GM18873 (cell line): ENCODE data around the gene TFPI2.

ENCODE experiments used
- ATAC-seq: cut with Tn5 transposase; IDR thresholded peaks from one replicate; pipeline ENCODE4 v1.9.1; 2021; ENCODE audit warnings: mild to moderate bottlenecking, moderate library complexity, moderate number of reproducible peaks; ENCODE audit not compliant: unreplicated experiment, low FRiP score

The TFPI2 gene

DNA sequence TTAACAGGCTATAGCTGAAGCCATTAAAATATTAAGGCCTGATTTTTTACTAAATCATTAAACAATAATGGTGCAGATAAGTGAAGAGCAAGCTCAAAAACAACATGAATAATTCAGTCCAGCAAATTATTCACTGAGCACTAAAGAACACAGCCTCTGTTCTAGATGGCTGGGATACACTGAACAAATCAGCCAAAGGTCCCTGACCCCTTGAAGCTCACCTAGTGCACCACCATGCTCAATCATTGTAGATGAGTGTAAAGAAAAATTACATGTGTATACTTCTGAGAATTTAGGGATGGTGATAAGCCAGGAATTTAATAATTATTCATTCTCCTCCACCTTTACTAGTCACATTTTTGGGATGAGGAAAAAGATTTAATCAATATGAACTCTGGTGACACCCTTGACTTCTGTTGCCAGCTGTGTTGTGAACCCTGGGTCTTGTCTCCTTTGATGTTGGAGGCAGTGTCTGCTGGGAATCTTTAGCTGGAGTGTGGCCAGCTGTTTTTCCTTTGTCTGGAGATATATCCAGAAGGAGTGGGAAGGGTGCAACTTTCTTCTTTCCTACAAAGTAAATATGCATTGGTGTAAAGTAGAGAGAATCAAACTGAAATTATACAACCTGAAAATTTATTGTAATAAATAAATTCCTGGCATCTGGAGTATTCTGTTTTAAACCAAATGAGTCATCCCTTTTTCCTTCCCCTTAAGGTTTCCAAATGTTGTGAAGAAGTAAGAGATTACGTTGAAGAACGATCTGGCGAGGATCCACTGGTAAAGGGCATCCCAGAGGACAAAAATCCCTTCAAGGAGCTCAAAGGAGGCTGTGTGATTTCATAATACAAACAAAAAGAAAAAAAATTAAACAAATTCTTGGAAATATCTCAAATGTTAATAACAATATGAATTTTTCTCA lies 19.8 kb upstream of the TFPI2 start:
- no peak for ATAC-seq

- ATAC-seq: no peak
These were observed 15.7 kb upstream of the TFPI2 start, which contains the start of gene GNGT1 for GRCh38 chr7:93906267-93906666. GNGT1 (plus strand) TSS chr7:93906567; CDS start chr7:93906747, 180 bp downstream.

DNA sequence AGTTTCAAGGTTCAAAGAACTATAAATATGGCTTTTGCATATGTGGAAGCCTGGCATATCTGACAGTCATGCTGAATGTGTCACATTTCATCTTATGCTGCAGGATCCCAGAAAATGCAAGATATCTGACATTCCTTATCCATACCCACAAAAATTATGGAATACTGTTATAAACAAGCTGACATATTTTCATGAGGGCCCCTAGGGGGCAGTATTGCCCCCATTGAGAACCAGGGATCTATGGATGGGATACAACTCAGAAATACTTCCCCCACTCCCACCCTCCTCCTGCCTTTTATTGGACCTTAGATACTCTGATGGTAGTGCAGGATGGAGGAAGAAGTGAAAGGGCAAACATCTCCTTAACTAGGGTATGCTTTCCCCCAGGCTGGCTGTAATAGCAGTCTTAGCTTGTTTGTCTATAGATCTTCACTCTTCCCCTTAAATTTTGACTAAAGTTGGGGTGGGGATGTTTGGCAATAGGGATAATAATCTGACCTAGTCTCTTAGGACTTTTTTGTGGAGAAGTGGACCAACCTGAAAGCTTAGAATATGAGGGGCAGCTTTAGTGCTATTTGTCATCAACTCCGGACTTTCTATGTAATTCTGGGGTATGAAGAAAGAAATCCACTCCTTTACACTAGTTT lies 12.3 kb upstream of the TFPI2 start:
- ATAC-seq: no peak

DNA sequence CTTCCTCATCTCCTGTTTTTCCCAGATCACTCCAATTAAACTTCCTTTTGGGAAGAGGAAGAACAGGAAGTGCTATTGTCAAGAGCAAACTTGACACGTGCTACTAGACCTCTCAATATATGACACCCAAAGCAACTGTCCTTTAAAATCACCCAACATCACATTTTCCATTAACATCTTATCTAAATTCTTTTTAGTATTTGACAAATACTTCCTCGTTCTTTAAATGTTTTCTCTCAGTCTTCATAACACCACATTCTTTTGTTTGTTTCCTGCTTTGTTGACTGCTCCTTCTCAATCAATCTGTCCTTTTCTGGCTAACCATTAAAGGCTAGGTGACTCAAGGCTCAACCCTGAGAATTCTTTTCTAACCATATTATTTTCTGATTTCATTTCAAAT lies 7.1 kb upstream of the TFPI2 start:
- no peak for ATAC-seq

DNA sequence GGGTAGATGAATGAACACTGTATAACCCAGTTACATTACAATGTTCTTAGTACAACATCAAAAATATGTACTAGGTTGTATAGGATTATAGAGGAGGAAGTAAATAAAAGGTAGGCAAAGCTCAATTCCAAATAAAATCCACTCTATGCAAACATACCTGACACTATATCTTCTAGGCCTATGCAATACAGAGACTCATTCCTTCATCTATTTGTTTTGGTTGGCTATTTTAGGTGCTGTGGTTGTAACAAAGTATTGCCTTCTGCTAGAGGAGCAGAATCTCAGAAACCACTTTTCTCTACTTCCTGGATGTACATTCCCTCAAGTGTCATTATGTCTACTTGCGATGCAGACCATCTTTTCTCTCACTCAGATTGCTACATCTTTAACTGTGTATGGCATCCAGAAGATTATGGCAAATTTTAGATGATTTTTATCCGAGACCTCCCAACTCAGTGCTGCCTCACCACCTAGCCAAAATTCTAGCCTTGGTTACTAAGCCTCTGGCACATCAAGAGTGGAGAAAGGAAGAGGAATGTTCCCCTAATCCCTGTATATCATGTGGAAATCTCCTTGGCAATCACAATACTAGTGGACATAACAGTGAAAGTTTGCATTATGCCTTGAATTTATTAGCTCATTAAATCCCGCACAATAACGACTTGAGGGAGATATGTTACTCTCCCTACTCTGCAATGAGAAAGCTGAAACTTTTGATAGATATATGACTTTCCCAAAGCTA lies 5.5 kb upstream of the TFPI2 start:
- ATAC-seq: no peak

DNA sequence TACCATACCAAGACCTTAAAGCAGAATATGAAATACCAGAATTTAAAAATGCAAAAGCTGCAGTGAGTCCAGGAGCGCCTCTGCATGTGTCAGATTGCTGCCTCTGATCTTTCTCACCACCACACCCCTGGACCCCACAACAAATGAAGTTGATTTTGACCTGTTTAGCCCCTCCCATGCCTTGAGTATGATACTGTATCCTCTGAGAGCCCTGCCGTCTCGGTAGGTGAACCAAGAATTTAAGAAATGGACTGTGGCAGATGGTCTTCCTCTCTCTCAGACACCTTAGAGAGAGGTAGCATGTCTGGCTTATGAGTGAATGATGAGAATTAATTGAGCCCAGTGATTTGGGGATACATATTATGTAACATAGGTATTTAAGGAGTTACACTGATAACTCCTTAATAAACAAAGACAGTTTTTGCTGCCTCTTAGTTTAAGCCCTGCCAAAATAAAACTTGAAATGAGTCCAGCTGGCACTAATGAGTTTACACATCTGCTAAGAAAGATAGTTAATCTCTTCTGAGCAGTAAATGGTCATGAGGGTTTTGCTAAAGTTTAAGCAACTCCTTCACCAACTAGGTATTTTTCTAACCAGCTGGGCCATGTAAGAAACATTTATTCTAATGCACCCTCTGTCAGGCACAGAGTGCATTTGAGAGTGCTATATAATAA lies 4.5 kb upstream of the TFPI2 start:
- ATAC-seq: no peak

- ATAC-seq: no peak
These were observed 3.9 kb upstream of the TFPI2 start for GRCh38 chr7:93894426-93894825.

DNA sequence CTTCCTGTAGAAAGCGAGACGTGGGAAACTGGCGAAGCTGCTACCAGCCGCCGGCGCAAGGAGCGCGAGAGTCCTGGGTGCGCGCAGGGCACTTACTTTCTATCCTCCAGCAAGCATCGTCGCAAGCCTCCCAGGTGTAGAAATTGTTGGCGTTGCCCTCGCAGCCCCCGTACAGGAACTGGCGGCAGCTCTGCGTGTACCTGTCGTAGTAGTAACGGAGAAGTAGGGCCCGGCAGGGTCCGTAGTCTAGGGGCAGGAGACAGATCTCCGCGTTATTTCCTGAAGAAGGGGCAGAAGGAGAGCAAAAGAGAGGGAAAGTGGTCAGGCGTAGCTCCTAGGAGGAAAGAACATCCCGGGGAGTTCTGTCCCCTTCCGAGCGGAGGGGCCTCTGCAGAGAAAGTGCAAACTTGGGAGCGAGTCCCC lies 501 bp downstream of the TFPI2 start:
- ATAC-seq: no peak

DNA sequence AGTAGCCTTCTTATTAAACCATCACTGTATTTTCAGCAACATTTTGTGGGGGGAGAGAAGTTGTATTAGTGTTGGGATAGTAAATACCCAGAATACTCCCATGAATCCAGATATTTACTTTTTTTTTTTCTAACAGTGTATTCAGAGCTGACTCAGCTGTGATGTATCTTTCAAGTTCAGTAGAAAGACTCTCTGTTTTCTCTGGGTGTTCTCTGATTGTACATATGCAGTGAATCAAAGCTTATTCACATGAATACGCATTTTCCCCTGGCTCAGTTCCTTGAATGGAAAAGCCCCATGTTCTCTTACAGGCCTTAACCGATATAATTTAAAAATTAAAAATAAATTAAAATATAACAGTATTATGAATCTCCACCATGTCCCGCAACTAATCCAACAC lies 1.3 kb downstream of the TFPI2 start:
- no peak for ATAC-seq

DNA sequence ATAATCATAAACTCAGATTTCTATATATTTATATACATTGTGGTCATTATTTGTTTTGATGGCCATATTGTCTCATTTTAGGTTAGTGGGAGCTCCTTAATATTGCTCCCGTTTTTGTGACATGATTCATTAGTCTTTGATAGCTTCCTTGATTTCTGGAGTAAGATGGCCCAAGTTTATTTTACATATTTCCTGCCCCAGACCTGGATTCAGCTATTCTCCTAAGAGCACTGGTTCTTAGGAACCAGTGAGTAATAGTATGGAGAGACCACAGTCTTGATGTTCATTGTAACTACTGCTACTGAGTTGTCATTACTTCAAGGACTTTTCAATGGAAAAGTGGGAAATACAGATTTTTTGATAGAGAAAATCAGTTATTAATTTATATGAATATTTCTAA lies 6.0 kb downstream of the TFPI2 start:
- ATAC-seq: no peak

GRCh38 chr7:93883917-93884345 lies 6.6 kb downstream of the TFPI2 start:
- ATAC-seq: no peak

GRCh38 chr7:93883078-93883916 lies 7.3 kb downstream of the TFPI2 start:
- ATAC-seq: no peak

DNA sequence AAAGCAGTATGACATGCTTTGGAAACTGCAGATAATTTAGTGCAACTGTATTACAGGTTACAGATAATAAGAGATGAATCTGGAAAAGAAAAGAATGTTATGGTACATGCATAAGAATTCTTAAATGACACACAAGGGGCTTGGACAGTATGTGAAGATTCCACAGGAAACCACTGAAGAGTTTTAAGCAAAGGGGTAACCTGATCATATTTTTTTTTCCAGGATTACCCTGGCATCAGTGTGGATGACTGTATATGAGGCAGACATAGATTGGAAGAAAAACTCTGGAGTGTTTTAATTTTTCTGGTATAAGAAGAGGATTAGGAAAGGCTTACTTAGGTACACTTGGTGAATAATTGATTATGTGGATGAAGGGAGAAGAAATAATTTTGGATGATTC lies 8.1 kb downstream of the TFPI2 start:
- no peak for ATAC-seq

GRCh38 chr7:93879356-93879755 lies 11.2 kb downstream of the TFPI2 start:
- ATAC-seq: no peak

DNA sequence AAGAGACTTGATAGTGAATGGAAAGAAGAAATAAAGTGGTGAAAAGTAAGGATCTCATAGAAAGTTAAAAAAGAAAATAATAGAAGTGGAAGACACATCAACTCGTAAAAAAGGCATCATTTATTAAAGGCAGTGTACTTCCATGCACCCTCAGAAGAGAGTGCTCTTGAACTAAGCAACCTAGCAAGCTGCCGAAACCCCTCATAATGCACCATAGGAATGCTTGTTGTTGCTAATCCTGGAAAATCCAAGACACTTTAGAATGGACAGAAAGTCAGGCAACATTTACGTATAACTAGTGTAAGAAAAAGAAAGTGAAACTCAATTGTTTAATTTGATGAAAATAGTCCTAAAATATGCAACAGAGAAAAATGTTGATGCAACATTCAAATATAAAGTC lies 12.8 kb downstream of the TFPI2 start:
- no peak for ATAC-seq

DNA sequence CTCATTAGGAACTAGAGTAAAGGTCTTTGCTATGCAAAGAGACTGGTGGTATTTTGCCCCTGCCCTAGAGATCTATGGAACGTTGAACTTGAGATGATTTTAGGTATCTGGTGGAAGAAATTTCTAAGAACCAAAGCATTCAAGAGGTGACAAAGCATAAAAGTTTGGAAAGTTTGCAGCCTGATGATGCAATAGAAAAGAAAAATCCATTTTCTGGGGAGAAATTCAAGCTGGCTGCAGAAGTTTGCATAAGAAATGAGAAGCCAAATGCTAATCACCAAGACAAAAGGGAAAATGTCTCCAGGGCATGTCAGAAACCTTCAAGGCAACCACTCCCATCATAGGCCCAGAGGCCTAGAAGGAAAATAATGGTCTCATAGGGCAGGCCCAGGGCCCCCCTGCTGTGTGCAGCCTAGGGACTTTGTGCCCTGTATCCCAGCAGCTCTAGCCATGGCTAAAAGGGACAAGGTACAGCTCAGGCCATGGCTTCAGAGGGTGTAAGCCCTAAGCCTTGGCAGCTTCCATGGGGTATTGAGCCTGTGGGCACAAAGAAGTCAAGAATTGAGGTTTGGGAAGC lies 16.5 kb downstream of the TFPI2 start:
- no peak for ATAC-seq

GRCh38 chr7:93866886-93867285 lies 23.7 kb downstream of the TFPI2 start:
- no peak for ATAC-seq

- no peak for ATAC-seq
These were observed 27.9 kb downstream of the TFPI2 start for GRCh38 chr7:93862651-93863050.

GRCh38 chr7:93861325-93861949 lies 29.1 kb downstream of the TFPI2 start:
- ATAC-seq: no peak
